T-cell (primary cell): ENCODE data around the gene GMPR. TPM values are rescaled to one million over a fixed set of nuclear protein-coding genes. Genes with fewer than 3 reads are reported as not detected.

Experiments
- ATAC-seq, 4 experiments: fragments of 200-7000 bp in 3 of 4; fragments of 150-1000 bp in 1 of 4; cut with Tn5 transposase; replicated peaks in 1 of 4; 1 replicate in 3 of 4; 2 replicates in 1 of 4; pipeline ENCODE4 v1.10.0; 2021; ENCODE audit warnings: moderate library complexity in 3 of 4, mild to moderate bottlenecking in 2 of 4, moderate number of reproducible peaks in 1 of 4
- CTCF ChIA-PET, 2 donors: fragments of 300-600 bp; sonication (Branson Sonifier 250); formaldehyde crosslinking; loops; one replicate each; lab custom pipeline; 2022; ENCODE audit warnings: antibody characterized with exemption in 2 of 2; lab: Charles Lee
- POLR2A ChIA-PET, 2 donors: fragments of 300-600 bp; sonication (Branson Sonifier 250); formaldehyde crosslinking; loops; one replicate each; lab custom pipeline; 2022; ENCODE audit warnings: antibody characterized with exemption in 2 of 2; lab: Charles Lee
- DNase-seq, 35 experiments: peaks; one replicate each; pipeline versions ENCODE4 v3.0.0 to v3.0.0-alpha.2; 2013 to 2023
- H3K27ac ChIP-seq: one replicate; pipeline ENCODE4 v1.5.1; 2013; ENCODE audit warnings: low read length
- H3K27me3 ChIP-seq, 2 experiments: replicated peaks in 1 of 2; 1 replicate in 1 of 2; 2 replicates in 1 of 2; pipeline versions ENCODE4 v1.6.1 to v1.7.0; 2013; ENCODE audit warnings: low read length in 1 of 2, mixed read lengths in 1 of 2; ENCODE audit not compliant: control insufficient read depth in 2 of 2, insufficient read depth in 2 of 2; ENCODE audit errors: extremely low read depth in 1 of 2
- H3K36me3 ChIP-seq, 2 donors: 1 replicate in 1 of 2; 2 replicates in 1 of 2; pipeline versions ENCODE4 v1.6.1 to v1.7.0; 2013; ENCODE audit warnings: low read length in 1 of 2; ENCODE audit not compliant: control insufficient read depth in 2 of 2, insufficient read depth in 1 of 2; ENCODE audit errors: extremely low read depth in 1 of 2
- H3K4me1 ChIP-seq, 2 experiments: 1 replicate in 1 of 2; 2 replicates in 1 of 2; pipeline versions ENCODE4 v1.6.1 to v1.7.0; 2013; ENCODE audit warnings: low read length in 2 of 2, mixed read lengths in 1 of 2; ENCODE audit not compliant: insufficient read depth in 2 of 2, control insufficient read depth in 1 of 2; ENCODE audit errors: extremely low read depth in 1 of 2
- H3K4me3 ChIP-seq, 2 donors: 1 replicate in 1 of 2; 2 replicates in 1 of 2; pipeline versions ENCODE4 v1.5.1 to v1.7.0; 2013; ENCODE audit warnings: mild to moderate bottlenecking in 2 of 2, low read length in 1 of 2, moderate library complexity in 1 of 2; ENCODE audit not compliant: control insufficient read depth in 1 of 2; ENCODE audit errors: extremely low read depth in 1 of 2
- H3K9me3 ChIP-seq: 2 replicates; pipeline ENCODE4 v1.7.0; 2013
- H3K27ac Mint-ChIP-seq, 2 donors: one replicate each; pipeline ENCODE4 v1.8.0; 2020 to 2021; ENCODE audit warnings: mild to moderate bottlenecking in 2 of 2, mixed read lengths in 2 of 2
- H3K27me3 Mint-ChIP-seq, 2 donors: one replicate each; pipeline ENCODE4 v1.8.0; 2021 to 2022; ENCODE audit warnings: mixed read lengths in 2 of 2
- H3K36me3 Mint-ChIP-seq: one replicate; pipeline ENCODE4 v1.8.0; 2021; ENCODE audit warnings: mixed read lengths
- H3K4me1 Mint-ChIP-seq, 3 donors: one replicate each; pipeline ENCODE4 v1.8.0; 2020 to 2022; ENCODE audit warnings: mixed read lengths in 3 of 3, mild to moderate bottlenecking in 1 of 3
- H3K4me3 Mint-ChIP-seq, 3 donors: one replicate each; pipeline ENCODE4 v1.8.0; 2020 to 2022; ENCODE audit warnings: mild to moderate bottlenecking in 3 of 3, mixed read lengths in 3 of 3, moderate library complexity in 3 of 3
- H3K9me3 Mint-ChIP-seq, 3 donors: one replicate each; pipeline ENCODE4 v1.8.0; 2020 to 2022; ENCODE audit warnings: mixed read lengths in 3 of 3
- WGBS: methylation state at CpG from one replicate; pipeline ENCODE4 v1.1.5; 2013; ENCODE audit warnings: missing lambda C conversion rate; ENCODE audit not compliant: insufficient coverage; 5-methylcytosine and 5-hydroxymethylcytosine counted together
- total RNA-seq, 35 experiments: library from RNA in 6 of 35; stranded (reverse) in 6 of 35; fragments of 120-200 nt in 1 of 35; gene quantifications; one replicate each; pipeline versions ENCODE4 v1.2.1 to v1.2.4 and lab custom pipeline; 2013 to 2026

The GMPR gene
- total RNA-seq, 5 donors from 2014 or later (not counting 1 experiment from before 2014, with no cell fraction given) = 0.26 to 1.4 (median 0.68) TPM

GRCh38 chr6:16199804-16200203, 38.6 kb upstream of the GMPR start:
- Histone ChIP-seq H3K9me3 (no peaks in the 10 kb centered on the region), H3K27ac (no peak overlapping the region), H3K27me3 (peaks cover 0 to 21% of the 10 kb centered on the region in 2 experiments), H3K36me3 (no peaks in the 10 kb centered on the region), H3K4me1 (no peaks in the 10 kb centered on the region), H3K4me3 (no peak overlapping the region)
- DNase-seq = no peak
- ChIA-PET POLR2A (no interaction called here), CTCF (interaction anchor here (0.6 to 1.6 kb wide), 6 partner anchors 17 to 517 kb away, joined by 3 to 8 read pairs (median 3); no protein-coding TSS in a partner anchor)
- no peaks in the 10 kb centered on the region for H3K9me3 Mint-ChIP-seq
- H3K4me1 Mint-ChIP-seq = no peaks in the 10 kb centered on the region
- 87% methylated on average over 3 of the region's 5 CpGs for WGBS
- H3K27me3 Mint-ChIP-seq = peaks cover 8 to 19% of the 10 kb centered on the region in 2 donors
- no peak overlapping the region for H3K27ac Mint-ChIP-seq
- ATAC-seq = no peak
- H3K36me3 Mint-ChIP-seq = no peaks in the 10 kb centered on the region
- no peak overlapping the region for H3K4me3 Mint-ChIP-seq

GRCh38 chr6:16200321-16200883, 38.0 kb upstream of the GMPR start:
- DNase-seq = no peak
- POLR2A ChIA-PET = no interaction called here

GRCh38 chr6:16201706-16202105, 36.7 kb upstream of the GMPR start:
- Mint-ChIP-seq H3K27ac (no peak overlapping the region), H3K9me3 (no peaks in the 10 kb centered on the region), H3K27me3 (peaks cover 5 to 9% of the 10 kb centered on the region in 2 donors), H3K4me3 (no peak overlapping the region), H3K36me3 (no peaks in the 10 kb centered on the region), H3K4me1 (peaks cover 3 to 5% (median 3%) of the 10 kb centered on the region in 3 donors)
- Histone ChIP-seq H3K27ac (no peak overlapping the region), H3K9me3 (no peaks in the 10 kb centered on the region), H3K36me3 (no peaks in the 10 kb centered on the region), H3K4me1 (no peaks in the 10 kb centered on the region), H3K4me3 (no peak overlapping the region), H3K27me3 (peaks cover 0 to 16% of the 10 kb centered on the region in 2 experiments)
- no peak for DNase-seq
- CTCF ChIA-PET = interaction anchor here (0.6 to 0.9 kb wide), 3 partner anchors 9 to 668 kb away, joined by 3 to 7 read pairs (median 3); no protein-coding TSS in a partner anchor
- POLR2A ChIA-PET = no interaction called here
- WGBS = no CpG with 5 or more reads among the region's 1 CpG
- no peak for ATAC-seq

More at GRCh38 chr6:16200321-16200883, 38.0 kb upstream of the GMPR start:
- H3K9me3 ChIP-seq = no peaks in the 10 kb centered on the region
- ATAC-seq = no peak
- CTCF ChIA-PET = interaction anchor here in 1 of 2 donors (0.6 to 1.6 kb wide), 4 partner anchors 17 to 509 kb away, joined by 3 to 8 read pairs (median 3); no protein-coding TSS in a partner anchor
- Mint-ChIP-seq H3K27me3 (peaks cover 8 to 14% of the 10 kb centered on the region in 2 donors), H3K4me3 (no peak overlapping the region), H3K9me3 (no peaks in the 10 kb centered on the region), H3K27ac (no peak overlapping the region), H3K36me3 (no peaks in the 10 kb centered on the region), H3K4me1 (no peaks in the 10 kb centered on the region)
- no peaks in the 10 kb centered on the region for H3K4me1 ChIP-seq
- H3K36me3 ChIP-seq = no peaks in the 10 kb centered on the region
- no peak overlapping the region for H3K27ac ChIP-seq
- H3K27me3 ChIP-seq = peaks cover 0 to 21% of the 10 kb centered on the region in 2 experiments
- no peak overlapping the region for H3K4me3 ChIP-seq
- 84% methylated on average over 16 of the region's 18 CpGs for WGBS

- ChIA-PET CTCF (interaction anchor here (0.6 to 6.2 kb wide), 7 partner anchors 7 to 761 kb away, joined by 3 to 79 read pairs (median 11); no protein-coding TSS in a partner anchor), POLR2A (interaction anchor here in 1 of 2 donors (0.6 to 0.7 kb wide), 2 partner anchors 524 to 1550 kb away, joined by 3 to 8 read pairs; no protein-coding TSS in a partner anchor)
- WGBS = 100% methylated on average over 1 of the region's 5 CpGs
- Mint-ChIP-seq H3K9me3 (no peaks in the 10 kb centered on the region), H3K27me3 (peaks cover 14 to 17% of the 10 kb centered on the region in 2 donors), H3K4me1 (peaks cover 3 to 5% (median 3%) of the 10 kb centered on the region in 3 donors), H3K27ac (no peak overlapping the region), H3K4me3 (no peak overlapping the region), H3K36me3 (no peaks in the 10 kb centered on the region)
- DNase-seq (no peak), ATAC-seq (no peak)
- Histone ChIP-seq H3K4me3 (no peak overlapping the region), H3K9me3 (no peaks in the 10 kb centered on the region), H3K27me3 (peaks cover 0 to 26% of the 10 kb centered on the region in 2 experiments), H3K4me1 (no peaks in the 10 kb centered on the region), H3K27ac (no peak overlapping the region), H3K36me3 (no peaks in the 10 kb centered on the region)
These were observed 33.6 kb upstream of the GMPR start for GRCh38 chr6:16204653-16205376.

- ChIA-PET CTCF (interaction anchor here (0.5 to 6.2 kb wide), 14 partner anchors 8 to 761 kb away, joined by 3 to 79 read pairs (median 4); no protein-coding TSS in a partner anchor), POLR2A (interaction anchor here in 1 of 2 donors (0.6 kb wide), 1 partner anchor 525 kb away, joined by 3 read pairs; no protein-coding TSS in a partner anchor)
- Mint-ChIP-seq H3K4me3 (no peak overlapping the region), H3K4me1 (peaks cover 3 to 5% (median 3%) of the 10 kb centered on the region in 3 donors), H3K27me3 (peaks cover 16 to 18% of the 10 kb centered on the region in 2 donors), H3K27ac (no peak overlapping the region), H3K36me3 (no peaks in the 10 kb centered on the region), H3K9me3 (no peaks in the 10 kb centered on the region)
- Histone ChIP-seq H3K4me1 (no peaks in the 10 kb centered on the region), H3K4me3 (no peak overlapping the region), H3K9me3 (no peaks in the 10 kb centered on the region), H3K27ac (no peak overlapping the region), H3K36me3 (no peaks in the 10 kb centered on the region), H3K27me3 (peaks cover 0 to 22% of the 10 kb centered on the region in 2 experiments)
- WGBS = 73% methylated on average over 3 of the region's 4 CpGs
- DNase-seq (no peak), ATAC-seq (no peak)
These were observed 32.8 kb upstream of the GMPR start for GRCh38 chr6:16205377-16206144.
